ENCODE results near the gene TOMM70.
"Not testable (repeated sequence)": the region's sequence is repeated elsewhere in the genome, so short reads cannot be mapped to it uniquely, and the experiment has no call there.

The TOMM70 gene

DNA sequence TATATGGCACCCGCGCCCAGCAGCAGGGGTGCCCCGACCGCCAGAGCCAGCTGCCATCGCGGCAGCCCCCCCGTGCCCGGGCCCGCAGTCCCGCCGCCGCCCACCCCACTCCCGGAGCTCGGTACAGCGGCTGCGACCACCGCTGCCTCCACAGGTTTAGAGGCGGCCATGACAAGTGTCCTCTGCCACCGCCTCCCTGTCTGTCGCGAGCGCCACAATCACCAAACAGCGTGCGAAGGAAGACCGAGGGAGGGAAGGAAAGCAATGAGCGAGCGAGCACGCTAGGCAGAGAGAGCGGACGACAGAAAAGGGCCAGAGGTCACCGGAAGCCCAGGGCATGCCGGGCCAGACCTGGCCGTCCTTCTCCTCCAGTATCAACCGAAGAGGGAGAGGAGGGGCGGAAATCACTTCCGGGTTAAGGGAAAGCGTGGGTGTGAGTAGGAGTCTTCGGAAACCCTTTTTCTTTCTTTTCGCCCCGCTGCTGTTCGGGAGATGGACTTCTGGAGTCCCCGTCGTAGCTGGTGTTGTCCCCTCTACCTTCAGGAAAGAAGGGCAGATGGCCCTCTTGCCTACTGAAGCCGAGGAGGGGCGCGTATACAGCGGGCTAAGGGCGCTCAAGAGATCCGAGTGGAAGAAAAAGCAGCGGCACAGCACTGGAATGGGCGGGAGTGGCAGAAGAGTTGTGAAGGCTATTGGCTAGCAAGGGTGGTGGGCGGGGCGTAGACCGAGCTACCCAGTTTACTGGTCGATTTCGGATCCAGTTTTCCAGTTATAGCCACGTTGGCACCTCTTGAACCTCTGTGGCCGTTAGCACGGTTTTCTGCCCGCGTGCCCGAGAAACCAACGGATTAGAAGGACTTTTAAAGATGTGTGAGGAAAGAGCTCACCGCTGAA lies at the start of gene TOMM70, which contains the start of gene LNP1:
TSS of gene TOMM70 (minus strand) at position 310 of the 894 bp plus-strand sequence. CDS start at position 170, 140 bp downstream.
TSS of gene LNP1 (plus strand) at position 760 of the 894 bp plus-strand sequence. CDS start 28,191 bp downstream, outside the sequence.
- peak; percentile 97 for DNase-seq

DNA sequence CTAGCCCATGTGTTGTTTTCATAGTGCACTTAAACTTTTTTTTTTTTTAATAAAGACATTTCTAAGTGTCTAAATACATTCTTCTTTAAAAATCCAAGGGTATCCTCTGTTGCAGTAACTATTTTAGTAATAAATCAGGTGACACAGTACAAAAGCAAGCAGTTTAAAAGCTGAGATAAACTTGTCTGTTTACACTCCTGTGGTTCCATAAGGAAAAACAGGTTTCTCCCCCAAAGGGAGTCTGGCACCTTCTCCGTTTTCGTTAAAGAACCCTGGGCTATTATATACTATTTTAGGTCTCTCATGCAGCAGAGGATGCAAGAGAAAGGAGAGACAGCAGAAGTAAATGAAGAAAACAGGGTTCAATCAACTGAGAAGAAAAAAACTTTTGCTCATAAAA lies 48.3 kb upstream of the TOMM70 start:
- DNase-seq = no peak

DNA sequence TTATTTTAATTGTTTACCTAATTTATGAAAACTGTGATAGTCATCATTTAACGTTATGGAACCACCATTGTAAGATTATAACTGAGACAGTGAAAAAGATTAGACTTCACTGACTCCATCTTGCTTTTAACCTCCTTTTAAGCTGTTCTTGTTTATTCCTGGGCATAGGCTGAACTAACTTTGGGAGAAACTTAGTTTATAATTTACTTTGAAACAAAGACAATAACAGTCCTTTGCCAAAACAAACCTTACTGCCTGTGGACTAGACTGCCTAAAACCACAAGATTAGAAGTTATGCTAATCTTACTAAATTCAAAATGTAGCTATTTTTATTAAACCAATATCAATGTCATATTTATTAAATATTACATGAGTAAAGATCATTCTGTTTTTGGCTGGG lies 47.2 kb upstream of the TOMM70 start:
- DNase-seq = no peak

DNA sequence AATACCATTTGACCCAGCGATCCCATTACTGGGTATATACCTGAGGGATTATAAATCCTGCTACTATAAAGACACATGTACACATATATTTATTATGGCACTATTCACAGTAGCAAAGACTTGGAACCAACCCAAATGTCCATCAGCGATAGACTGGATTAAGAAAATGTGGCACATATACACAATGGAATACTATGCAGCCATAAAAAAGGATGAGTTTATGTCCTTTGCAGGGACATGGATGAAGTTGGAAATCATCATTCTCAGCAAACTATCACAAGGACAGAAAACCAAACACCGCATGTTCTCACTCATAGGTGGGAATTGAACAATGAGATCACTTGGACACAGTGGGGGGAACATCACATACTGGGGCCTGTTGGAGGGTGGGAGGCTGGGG lies 46.2 kb upstream of the TOMM70 start:
- DNase-seq = not testable (repeated sequence)

DNA sequence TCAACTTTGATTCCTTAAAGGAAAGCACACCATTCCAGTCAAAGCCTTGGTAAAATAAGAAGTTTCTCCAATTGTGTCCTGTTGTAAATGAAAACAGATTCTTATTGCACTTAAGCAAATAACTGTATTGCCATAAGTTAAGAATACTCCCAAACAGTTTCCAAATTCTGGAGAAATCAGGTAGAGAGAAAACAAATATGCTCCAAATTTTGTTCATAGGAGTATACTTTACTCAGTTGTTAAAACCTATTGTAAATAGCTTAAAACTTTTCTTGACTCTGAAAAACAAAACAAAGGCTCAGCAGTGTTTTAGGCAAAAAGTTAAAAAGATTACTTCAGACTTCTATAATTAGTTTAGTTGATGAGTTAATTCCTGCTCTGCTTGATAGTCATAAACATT lies 42.8 kb upstream of the TOMM70 start:
- DNase-seq = no peak

DNA sequence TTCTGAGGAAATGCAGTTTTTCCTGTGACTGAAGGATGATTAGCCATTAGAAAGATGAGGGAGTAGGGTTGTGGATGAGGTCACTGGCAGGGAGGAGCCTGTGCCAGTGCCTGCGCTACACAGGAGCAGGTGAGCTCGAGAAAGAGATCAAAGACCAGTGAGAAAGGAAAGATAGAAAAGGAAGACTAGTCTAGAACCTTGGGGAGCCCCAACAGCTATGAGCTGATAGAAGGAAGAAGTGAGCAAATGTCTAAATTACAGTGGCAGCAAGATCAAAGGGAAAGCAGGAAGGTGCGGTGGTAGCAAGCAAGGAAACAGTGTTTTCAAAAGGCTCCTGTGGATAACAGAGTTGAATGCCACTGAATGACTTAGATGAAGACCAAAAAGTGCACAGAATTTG lies 40.0 kb upstream of the TOMM70 start:
- DNase-seq = no peak

DNA sequence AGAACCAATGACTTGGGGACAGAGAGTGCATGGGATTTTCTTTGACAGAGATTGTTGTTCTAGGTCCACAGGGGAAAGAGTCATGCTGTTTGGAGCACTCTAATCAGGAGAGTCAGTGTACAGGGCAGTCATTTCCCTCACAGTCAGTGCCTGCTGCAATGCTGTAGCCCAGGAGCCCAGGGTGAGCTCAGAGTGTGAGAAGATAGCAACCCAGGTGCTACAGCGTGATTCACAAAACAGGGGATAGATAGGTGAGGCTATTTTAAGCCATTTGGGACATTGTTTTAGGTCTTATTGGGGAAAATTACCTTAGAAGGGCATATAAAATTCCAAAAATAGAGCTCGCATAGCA lies 37.7 kb upstream of the TOMM70 start:
- no peak for DNase-seq

DNA sequence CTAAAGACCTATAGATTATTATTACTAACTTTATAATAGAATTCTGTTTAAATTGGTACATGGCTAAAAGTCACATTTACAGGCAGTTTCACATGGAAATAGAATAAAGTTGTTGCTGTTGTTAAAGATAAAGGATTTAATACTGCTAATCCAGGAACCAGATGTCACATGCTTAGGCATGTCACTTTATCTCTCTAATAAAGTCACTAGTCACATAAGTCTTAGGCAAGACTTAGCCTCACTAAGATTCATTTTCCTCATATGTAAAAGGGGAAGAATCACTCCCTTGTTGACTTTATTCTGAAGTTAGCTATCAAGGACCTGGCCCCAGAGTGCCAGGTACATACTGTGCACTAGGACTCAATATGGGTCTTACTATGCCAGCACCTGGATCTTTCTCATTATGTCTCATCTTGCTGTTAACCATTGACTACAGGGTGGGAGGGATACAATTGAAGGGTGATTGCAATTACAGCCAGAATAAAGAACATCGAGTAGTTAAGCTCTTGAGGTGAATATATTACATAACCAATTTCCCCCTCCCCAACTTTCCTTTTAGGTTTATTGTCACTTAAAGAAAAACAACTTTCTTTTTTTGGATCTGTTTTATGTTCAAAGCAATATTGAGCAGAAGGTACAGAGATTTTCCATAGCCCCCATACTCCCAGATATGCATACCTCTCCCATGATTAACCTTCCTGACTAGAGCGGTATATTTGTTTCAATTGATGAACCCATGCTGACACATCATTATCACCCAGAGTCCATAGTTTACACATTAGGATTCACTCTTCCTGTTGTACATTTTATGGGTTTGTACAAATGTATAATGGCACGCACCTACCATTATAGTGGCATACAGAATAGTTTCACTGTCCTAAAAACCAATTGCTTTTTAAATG lies 37.1 kb upstream of the TOMM70 start:
- no peak for DNase-seq

DNA sequence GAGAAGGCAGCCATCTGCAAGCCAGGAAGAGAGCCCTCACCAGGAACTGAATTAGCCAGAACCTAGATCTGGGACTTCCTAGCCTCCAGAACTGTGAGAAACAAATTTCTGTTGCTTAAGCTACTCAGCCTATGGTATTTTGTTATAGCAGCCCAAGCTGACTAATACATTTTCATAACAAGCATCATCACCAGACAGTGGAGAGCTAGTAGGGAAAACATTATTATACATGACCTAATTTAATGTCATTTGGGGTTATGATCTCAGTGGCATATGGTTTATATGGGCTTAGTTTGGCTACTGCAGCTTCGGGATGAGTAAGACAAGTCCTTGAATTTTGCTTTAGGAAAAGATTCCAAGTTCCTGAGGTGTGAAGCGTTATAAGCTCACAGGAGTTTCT lies 36.1 kb upstream of the TOMM70 start:
- DNase-seq = no peak

DNA sequence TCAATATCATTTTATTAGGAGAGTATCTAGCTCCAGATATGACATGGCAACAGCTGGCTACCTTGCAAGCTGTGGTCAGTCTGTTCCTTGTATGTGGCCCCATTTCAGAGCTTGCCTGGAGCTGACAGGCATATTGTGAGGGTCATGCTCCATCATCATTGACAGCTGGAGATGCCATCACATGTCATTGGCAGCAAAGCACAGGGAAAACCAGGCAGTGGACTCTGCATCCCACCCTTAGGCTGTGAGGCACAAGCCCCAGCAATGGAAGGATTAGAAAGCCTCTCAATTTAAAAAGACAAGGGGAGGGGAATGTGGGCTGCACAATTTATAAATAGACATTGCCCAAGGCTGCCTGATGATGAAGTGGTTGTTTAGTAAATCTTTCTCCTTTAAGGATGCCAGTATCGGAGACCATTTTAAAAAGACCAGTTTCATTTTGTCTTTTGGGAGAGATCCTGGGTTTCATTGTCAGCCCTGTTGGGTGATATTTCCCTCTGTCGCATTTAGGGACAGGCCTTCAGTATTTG lies 28.4 kb upstream of the TOMM70 start:
- no peak for DNase-seq

DNA sequence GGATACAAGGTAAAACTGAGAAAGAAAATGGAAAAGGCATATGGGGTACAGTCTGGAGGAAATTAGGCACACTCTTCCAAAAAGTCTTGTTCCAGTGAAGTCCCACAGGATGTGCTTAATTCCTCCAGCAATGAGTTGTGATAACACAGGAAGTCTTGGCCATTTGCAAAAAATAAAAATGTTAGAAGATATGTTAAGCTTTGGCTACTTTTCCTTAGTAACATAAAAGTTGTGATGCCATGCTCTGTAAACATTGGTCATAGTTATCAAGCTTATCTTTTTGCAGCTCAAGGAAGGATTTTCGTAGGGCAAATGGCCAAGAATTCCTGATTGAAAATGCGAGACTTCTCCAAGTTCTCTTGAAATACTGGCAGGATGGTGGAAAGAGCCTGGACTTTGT lies 26.8 kb upstream of the TOMM70 start:
- DNase-seq = no peak

DNA sequence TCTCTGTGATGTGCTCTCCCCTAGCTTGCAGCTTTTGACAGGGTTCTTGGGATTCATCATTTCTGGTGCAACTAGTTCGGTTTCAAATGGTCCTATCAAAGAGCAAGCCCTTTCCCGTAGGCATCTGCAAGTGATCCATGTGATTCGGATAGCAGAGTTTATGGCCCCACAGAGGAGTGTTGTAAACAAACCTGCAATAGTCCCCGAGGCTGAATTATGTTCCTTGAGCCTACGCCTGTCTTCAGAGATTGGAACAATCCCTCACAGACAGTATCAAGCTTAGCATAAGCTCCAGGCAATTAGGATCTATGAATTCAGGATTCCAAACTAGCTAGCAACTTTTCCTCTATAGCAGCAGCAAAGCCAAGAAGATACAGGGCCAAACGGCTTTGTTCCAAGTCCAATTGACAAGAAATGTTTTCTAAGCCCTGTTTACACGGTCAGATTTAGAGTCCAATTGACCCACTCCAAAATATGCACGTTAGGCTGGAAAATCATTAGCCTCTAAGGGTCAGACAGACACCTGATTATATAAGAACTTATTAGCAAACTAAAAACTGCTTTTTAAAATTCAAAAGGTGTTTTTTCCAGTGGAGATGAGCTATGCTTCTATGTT lies 25.3 kb upstream of the TOMM70 start:
- no peak for DNase-seq

DNA sequence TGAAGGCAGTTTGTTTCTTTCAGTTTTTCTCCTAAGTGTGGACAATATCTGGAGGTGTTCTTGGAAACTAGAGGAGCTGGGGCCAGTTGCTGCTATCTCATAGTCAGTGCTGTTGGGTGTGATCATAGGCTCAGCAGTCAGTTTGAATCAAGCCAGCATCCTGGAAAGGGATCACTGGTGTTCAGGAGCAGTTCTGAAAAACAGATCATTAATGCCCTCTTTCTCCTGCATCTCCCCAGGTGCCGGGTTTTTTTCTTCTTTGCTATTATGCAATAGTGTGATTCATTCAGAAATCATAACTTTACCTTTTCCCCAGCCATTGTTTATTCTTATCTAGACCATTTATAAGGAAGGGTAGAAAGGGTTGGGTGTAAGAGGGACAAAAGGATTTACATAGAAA lies 24.4 kb upstream of the TOMM70 start:
- no peak for DNase-seq

DNA sequence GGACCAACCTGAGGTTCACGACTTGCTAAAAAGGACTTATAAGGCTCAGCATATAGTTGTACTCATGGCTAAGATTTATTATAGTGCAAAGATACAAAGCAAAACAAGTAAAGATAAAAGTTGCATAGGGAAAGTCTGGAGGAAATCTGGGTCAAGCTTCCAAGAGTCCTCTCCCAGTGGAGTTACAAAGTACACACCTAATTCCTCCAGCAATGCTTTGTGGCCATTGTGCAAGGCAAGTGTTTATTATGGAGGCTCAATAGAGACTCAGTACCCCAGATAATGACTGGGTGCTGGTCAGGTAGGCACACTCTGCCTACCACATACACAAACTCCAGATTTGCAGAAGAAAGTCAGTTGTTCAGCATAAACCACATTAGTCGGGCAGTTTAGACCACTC lies 23.4 kb upstream of the TOMM70 start:
- no peak for DNase-seq

DNA sequence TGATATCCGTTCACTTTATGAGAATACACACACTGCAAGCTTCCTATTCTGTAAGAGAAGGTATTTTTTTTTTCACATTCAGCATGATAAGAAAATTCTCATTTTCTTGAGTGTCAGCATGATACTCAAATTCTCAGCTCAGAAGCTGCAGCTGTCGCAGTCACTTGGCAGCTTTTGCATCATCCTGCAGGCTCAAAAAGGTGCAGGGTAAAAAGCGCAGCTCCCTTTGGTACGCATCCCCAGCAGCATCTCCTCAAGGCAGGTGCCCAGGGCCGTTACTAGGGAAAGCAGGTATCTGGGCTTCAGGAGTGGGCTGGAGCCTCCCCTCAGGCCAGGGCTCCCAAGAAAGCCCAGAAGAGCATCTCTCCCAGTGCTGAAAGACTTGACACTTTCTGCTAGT lies 22.7 kb upstream of the TOMM70 start:
- DNase-seq = no peak

DNA sequence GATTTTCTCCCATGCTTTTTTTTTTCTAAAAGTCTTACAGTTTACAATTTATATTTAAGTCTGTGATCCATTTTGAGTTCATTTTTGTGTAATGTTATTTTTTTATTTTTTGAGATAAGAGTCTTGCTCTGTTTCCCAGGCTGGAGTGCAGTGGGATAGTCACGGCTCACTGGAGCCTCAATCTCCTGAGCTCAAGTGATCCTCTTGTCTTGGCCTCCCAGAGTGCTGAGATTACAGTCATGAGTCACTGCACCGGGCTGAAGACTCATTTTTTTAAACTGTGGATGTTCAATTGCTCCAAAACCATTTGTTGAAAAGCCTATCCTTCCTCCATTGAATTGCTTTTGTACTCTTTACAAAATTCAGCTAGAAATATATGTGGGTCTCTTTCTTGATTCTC lies 20.0 kb upstream of the TOMM70 start:
- DNase-seq = no peak

DNA sequence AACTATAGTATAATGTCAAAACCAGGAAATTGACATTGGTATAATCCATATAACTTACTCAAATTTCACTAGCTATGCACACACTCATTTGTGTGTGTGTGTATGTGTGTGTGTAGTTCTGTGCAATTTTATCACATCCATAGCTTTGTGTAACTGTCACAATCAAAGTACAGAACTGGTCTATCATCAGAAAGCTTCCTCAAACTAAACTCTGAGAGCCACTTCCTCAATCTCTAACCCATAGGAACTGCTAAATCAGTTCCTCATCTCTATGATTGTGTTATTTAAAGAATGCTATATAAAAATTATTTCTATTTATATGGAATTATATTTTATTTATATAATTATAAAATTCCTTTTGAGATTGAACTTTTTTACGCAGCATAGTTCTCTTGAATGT lies 18.5 kb upstream of the TOMM70 start:
- DNase-seq = no peak

DNA sequence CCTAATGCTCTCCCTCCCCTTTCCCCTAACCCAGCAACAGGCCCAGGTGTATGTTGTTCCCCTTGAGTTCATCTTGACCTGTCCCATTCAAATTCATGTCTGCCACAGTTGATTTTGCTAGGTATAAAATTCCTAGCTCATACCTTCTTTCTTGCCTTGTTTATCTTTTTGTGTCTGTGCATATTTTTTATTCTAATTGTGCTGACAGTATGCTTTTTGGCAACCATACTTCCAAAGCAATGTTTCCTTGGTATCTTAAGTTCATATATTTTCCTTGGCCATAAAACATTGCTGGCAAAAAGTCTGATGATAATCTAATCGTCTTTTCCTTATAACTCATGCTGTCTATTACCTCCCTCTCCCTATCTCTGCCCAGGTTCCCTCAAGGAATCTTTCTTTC lies 16.0 kb upstream of the TOMM70 start:
- no peak for DNase-seq

DNA sequence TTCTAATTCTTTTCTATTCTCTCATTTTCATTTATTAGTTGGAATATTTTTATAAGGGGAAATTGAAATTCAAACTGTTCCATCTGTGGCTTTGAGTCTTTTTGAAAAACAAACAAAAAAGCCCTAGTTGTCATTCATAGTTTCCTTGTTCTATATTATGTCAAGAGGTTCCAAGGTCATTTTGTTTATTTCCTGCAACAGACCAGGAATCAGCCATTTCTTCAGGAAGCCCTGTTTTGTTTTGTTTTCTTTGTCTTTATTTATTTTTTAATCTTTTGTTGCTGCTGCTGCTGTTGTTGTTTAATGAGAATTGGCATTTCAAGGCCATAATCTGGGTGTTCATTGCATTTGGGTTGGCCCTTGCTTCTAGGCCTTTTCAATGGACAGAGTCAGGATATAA lies 15.3 kb upstream of the TOMM70 start:
- DNase-seq = no peak

DNA sequence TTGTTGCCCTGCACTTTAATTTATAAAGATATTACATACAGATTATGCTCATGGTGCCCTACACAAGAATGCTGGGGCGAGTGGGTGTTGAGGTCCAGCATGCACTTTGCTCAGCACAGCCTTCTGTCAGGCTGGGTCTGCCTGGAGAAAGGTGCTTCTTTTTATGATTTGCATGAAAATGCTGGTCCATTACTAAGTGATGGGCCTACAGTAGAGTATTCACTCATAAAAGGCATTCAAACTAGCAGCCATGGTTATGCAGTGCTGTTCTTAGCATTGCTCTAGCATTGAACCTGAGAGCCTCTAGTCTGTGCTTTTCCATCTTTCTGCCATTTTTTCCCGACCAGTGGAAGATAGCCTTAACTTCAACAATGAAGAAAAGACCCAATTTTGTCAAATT lies 12.7 kb upstream of the TOMM70 start:
- DNase-seq = no peak

DNA sequence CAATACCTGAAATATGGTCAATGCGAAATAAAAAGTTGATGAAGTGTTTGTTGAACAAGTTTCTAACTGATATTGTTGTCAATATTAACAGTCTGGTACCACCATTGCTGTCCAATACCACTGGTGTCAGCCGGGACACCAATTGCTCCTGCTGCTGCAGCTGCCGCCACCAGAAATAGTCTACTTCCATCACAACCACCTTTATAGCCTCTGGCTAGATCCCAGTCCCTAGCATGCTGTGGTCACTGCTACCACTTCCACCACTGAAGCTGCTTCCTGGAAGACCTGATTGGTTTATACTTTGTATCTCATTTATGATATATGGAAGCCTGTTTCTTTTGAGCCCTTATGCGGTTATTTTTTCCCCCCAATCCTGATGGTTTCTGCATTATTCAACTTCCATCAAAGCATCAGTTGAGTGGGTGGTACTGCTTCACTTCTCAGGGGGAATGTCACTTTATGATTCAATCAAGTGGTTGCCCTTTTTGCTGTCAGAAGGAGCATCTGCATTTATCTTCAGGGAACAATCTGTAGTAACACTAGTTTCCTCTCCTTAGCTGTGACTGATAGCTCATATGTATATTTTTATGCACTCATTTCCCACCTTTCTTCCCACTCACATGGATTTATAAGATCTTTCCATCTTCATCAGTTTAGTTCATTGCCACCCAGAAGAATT lies 12.2 kb upstream of the TOMM70 start:
- DNase-seq = no peak

Measured in activated effector memory CD4-positive, alpha-beta T cell treated with anti-CD3 and anti-CD28 coated beads, Interleukin-2, amount 50 U/mL, for 16 hours (primary cell).